GM19468 (cell line): ENCODE results near the gene KIRREL1.

Experiments
- ATAC-seq: cut with Tn5 transposase; IDR thresholded peaks from one replicate; pipeline ENCODE4 v1.9.1; 2021; ENCODE audit warnings: mild to moderate bottlenecking, moderate library complexity, moderate number of reproducible peaks; ENCODE audit not compliant: unreplicated experiment; ENCODE audit errors: extremely low read depth

KIRREL1 gene

GRCh38 chr1:157993147-157993917, at the start of gene KIRREL1:
KIRREL1 (plus strand) TSS chr1:157993645; CDS start chr1:157993677, 32 bp downstream.
- ATAC-seq = no peak

- ATAC-seq = no peak
Measured at GRCh38 chr1:157944663-157945280, 48.7 kb upstream of the KIRREL1 start.

- no peak for ATAC-seq
Measured at GRCh38 chr1:157948312-157949073, 45.0 kb upstream of the KIRREL1 start.

GRCh38 chr1:157949074-157949354, 44.4 kb upstream of the KIRREL1 start:
- no peak for ATAC-seq

- ATAC-seq = no peak
Measured at GRCh38 chr1:157951230-157951629, 42.2 kb upstream of the KIRREL1 start.

- no peak for ATAC-seq
Measured at GRCh38 chr1:157952601-157953000, 40.8 kb upstream of the KIRREL1 start.

- no peak for ATAC-seq
Measured at GRCh38 chr1:157955221-157955620, 38.2 kb upstream of the KIRREL1 start.

GRCh38 chr1:157955857-157956256, 37.6 kb upstream of the KIRREL1 start:
- ATAC-seq = no peak

- no peak for ATAC-seq
Measured at GRCh38 chr1:157956732-157957131, 36.7 kb upstream of the KIRREL1 start.

- ATAC-seq = no peak
Measured at GRCh38 chr1:157958263-157958662, 35.2 kb upstream of the KIRREL1 start.

- no peak for ATAC-seq
Measured at GRCh38 chr1:157959750-157960149, 33.7 kb upstream of the KIRREL1 start.

- ATAC-seq = no peak
Measured at GRCh38 chr1:157960773-157961172, 32.7 kb upstream of the KIRREL1 start.

- no peak for ATAC-seq
Measured at GRCh38 chr1:157961805-157962762, 31.4 kb upstream of the KIRREL1 start.

- ATAC-seq = no peak
Measured at GRCh38 chr1:157963713-157964112, 29.7 kb upstream of the KIRREL1 start.

- no peak for ATAC-seq
Measured at GRCh38 chr1:157965584-157965983, 27.9 kb upstream of the KIRREL1 start.

GRCh38 chr1:157966031-157966537, 27.4 kb upstream of the KIRREL1 start:
- no peak for ATAC-seq

GRCh38 chr1:157967205-157967604, 26.2 kb upstream of the KIRREL1 start:
- no peak for ATAC-seq

GRCh38 chr1:157968508-157968907, 24.9 kb upstream of the KIRREL1 start:
- no peak for ATAC-seq

- ATAC-seq = no peak
Measured at GRCh38 chr1:157968946-157969345, 24.5 kb upstream of the KIRREL1 start.
